Measurements from ENCODE around the gene OTUD7B.
A peak's percentile ranks its signal among the peaks of the same experiment; 100 is the strongest.
"Not testable (repeated sequence)": the region's sequence is repeated elsewhere in the genome, so short reads cannot be mapped to it uniquely, and the experiment has no call there.

The OTUD7B gene

GRCh38 chr1:149942885-149943284, 67.6 kb downstream of the OTUD7B start:
- DNase-seq: no peak

GRCh38 chr1:149942207-149942606, 68.3 kb downstream of the OTUD7B start:
- peak; percentile 15 to 68 for DNase-seq

- DNase-seq: peak; percentile 11 to 34
Observed at GRCh38 chr1:149940427-149940826, 70.1 kb downstream of the OTUD7B start.

GRCh38 chr1:149938668-149939003, 71.9 kb downstream of the OTUD7B start:
- not testable (repeated sequence) for DNase-seq

- no peak for DNase-seq
Observed at GRCh38 chr1:149937759-149938158, 72.8 kb downstream of the OTUD7B start.

GRCh38 chr1:149936992-149937705, 73.4 kb downstream of the OTUD7B start:
- DNase-seq: no peak

GRCh38 chr1:149936170-149936991, 74.1 kb downstream of the OTUD7B start, which contains the start of gene MTMR11:
MTMR11 (minus strand) TSS chr1:149936879; CDS start chr1:149936647, 232 bp downstream.
- DNase-seq: no peak

GRCh38 chr1:149934356-149934755, 76.2 kb downstream of the OTUD7B start:
- DNase-seq: no peak

GRCh38 chr1:149933208-149933607, 77.3 kb downstream of the OTUD7B start:
- DNase-seq: no peak

GRCh38 chr1:149932474-149932873, 78.1 kb downstream of the OTUD7B start:
- DNase-seq: no peak

- DNase-seq: no peak
Observed at GRCh38 chr1:149931212-149931790, 79.2 kb downstream of the OTUD7B start.

- DNase-seq: no peak
Observed at GRCh38 chr1:149929856-149930255, 80.7 kb downstream of the OTUD7B start.

GRCh38 chr1:149928401-149928724, 82.2 kb downstream of the OTUD7B start:
- no peak for DNase-seq

GRCh38 chr1:149927563-149928400, 82.7 kb downstream of the OTUD7B start, which contains the start of gene SF3B4:
SF3B4 (minus strand) TSS chr1:149927803; CDS start chr1:149927759, 44 bp downstream.
- peak; percentile 79 to 91 for DNase-seq

GRCh38 chr1:149927056-149927562, 83.4 kb downstream of the OTUD7B start:
- DNase-seq: no peak

- no peak for DNase-seq
Observed at GRCh38 chr1:149926296-149926695, 84.2 kb downstream of the OTUD7B start.

GRCh38 chr1:149925751-149926150, 84.8 kb downstream of the OTUD7B start:
- DNase-seq: no peak

GRCh38 chr1:149925345-149925744, 85.2 kb downstream of the OTUD7B start:
- no peak for DNase-seq

- no peak for DNase-seq
Observed at GRCh38 chr1:149923626-149924025, 86.9 kb downstream of the OTUD7B start.

- DNase-seq: peak; percentile 66 to 71
Observed at GRCh38 chr1:149917571-149918144, 92.9 kb downstream of the OTUD7B start, which contains the start of gene SV2A. SV2A (minus strand) TSS chr1:149917844; CDS start chr1:149913840, 4,004 bp downstream.

- peak in 1 of 2 experiments; percentile 6 for DNase-seq
Observed at GRCh38 chr1:149916898-149917252, 93.7 kb downstream of the OTUD7B start.

Data from NCI-H524 (cell line).